Measurements from ENCODE around the gene RFLNA.

DNA sequence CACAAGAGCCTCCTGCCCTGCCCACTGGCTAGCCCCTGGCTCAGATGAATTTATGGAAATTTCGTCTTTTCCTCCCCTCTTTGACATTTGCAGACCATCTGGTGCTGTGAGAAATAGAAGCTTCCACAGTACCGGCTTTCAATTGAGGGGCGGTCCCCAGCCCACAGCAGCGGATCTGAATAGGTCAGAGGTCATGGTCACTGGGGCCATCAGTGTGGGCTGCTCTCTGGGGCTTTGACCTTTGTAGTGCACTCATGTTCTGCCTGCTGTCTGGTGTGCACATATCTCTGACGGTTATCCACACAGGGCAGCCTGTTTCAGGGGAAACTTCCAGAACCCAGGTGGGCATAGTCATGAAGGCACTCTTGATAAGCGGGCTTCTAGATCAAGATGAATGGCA lies 2.5 kb upstream of the RFLNA start:
- no peak for TF ChIP-seq EZH2 (IDR thresholded peaks at IDR 0.05; ENCODE audit: borderline replicate concordance)
- TF ChIP-seq CTCF (IDR thresholded peaks at IDR 0.05; ENCODE audit: poor library complexity): no peak
